Erythroblast (primary cell): ENCODE data around the gene SNN.

Experiments
- GATA1 ChIP-seq: IDR thresholded peaks from 2 replicates; pipeline ENCODE4 v1.6.1; 2011; ENCODE audit warnings: low read depth, mild to moderate bottlenecking, control low read depth, low read length, moderate library complexity
- POLR2A ChIP-seq: IDR thresholded peaks from 2 replicates; pipeline ENCODE4 v1.6.1; 2011; ENCODE audit warnings: mild to moderate bottlenecking, low read length

- no peak for TF ChIP-seq POLR2A
- no peak for TF ChIP-seq GATA1
Measured at GRCh38 chr16:11681556-11681955, 13.3 kb downstream of the SNN start.
